Measurements from ENCODE around the gene TBC1D14. TPM values are rescaled to one million over a fixed set of nuclear protein-coding genes. Genes with fewer than 3 reads are reported as not detected.
A peak's percentile ranks its signal among the peaks of the same experiment; 100 is the strongest.
"Not testable (repeated sequence)": the region's sequence is repeated elsewhere in the genome, so short reads cannot be mapped to it uniquely, and the experiment has no call there.

Gene TBC1D14
- total RNA-seq, 1 experiment from 2014 or later = 50.2 TPM

GRCh38 chr4:7078025-7078424, 168.4 kb downstream of the TBC1D14 start:
- H3K18ac ChIP-seq (ENCODE audit: insufficient read length, low read depth, low read length) = no peak overlapping the region
- H3K14ac ChIP-seq (ENCODE audit: insufficient read depth, low read length) = no peak overlapping the region
- Mint-ChIP-seq H3K27me3 (ENCODE audit: low read depth) (peaks cover 55% of the 10 kb centered on the region), H3K4me1 (no peaks in the 10 kb centered on the region), H3K9me3 (peaks cover 12 to 15% of the 10 kb centered on the region in 2 experiments; a peak in 4 of 5 replicates), H3K27ac (no peak overlapping the region), H3K4me3 (no peak overlapping the region), H3K36me3 (ENCODE audit: insufficient read depth in 1 of 3, low read depth in 3 of 3) (no peaks in the 10 kb centered on the region; a peak in 1 of 7 replicates)
- H3K4me1 ChIP-seq (ENCODE audit: insufficient read depth, low read length) = no peaks in the 10 kb centered on the region
- no peak overlapping the region for H2BK5ac ChIP-seq (ENCODE audit: insufficient read length, low read length)
- no peak overlapping the region for H2BK120ac ChIP-seq (ENCODE audit: low read depth, low read length, poor library complexity, severe bottlenecking)
- WGBS (ENCODE audit: extremely low coverage, insufficient read length, low lambda C conversion rate) = no CpG with 5 or more reads among the region's 5 CpGs
- H2AFZ ChIP-seq (ENCODE audit: low read length) = no peak overlapping the region
- no peak overlapping the region for H2BK15ac ChIP-seq (ENCODE audit: low read depth, low read length)
- no peak overlapping the region for H3K9ac ChIP-seq (ENCODE audit: extremely low read depth, insufficient read length, low read length)
- H3K79me2 ChIP-seq (ENCODE audit: insufficient read depth, low read length) = no peaks in the 10 kb centered on the region
- H4K91ac ChIP-seq (ENCODE audit: insufficient read length, low read depth, low read length) = no peak overlapping the region
- H3K23ac ChIP-seq (ENCODE audit: insufficient read length, low read depth, low read length) = no peak overlapping the region
- H3K27ac ChIP-seq (ENCODE audit: insufficient read length, low read depth, low read length) = no peak overlapping the region
- no peak overlapping the region for H2BK12ac ChIP-seq (ENCODE audit: insufficient read length, low read depth, low read length)
- DNase-seq = no peak
- H3K79me1 ChIP-seq (ENCODE audit: insufficient read depth, low read depth, low read length, poor library complexity, severe bottlenecking) = no peaks in the 10 kb centered on the region
- H2BK20ac ChIP-seq (ENCODE audit: low read depth, low read length, poor library complexity, severe bottlenecking) = no peak overlapping the region
- no peak overlapping the region for H4K5ac ChIP-seq (ENCODE audit: insufficient read length, low read depth, low read length)
- no peak overlapping the region for H3K56ac ChIP-seq (ENCODE audit: insufficient read length, low read depth, low read length)
- H2AK5ac ChIP-seq (ENCODE audit: insufficient read length, low read length) = no peak overlapping the region
- TF ChIP-seq CTCF (conservative IDR thresholded peaks at IDR 0.05) = no peak
- no peaks in the 10 kb centered on the region for H3K9me3 ChIP-seq (ENCODE audit: control insufficient read depth, low read depth, low read length)
- H4K8ac ChIP-seq (replicated peaks; ENCODE audit: insufficient read length, low read depth, low read length) = no peak overlapping the region
- no peaks in the 10 kb centered on the region for H3K27me3 ChIP-seq (ENCODE audit: insufficient read depth, low read length)
- no peaks in the 10 kb centered on the region for H4K20me1 ChIP-seq (ENCODE audit: control insufficient read depth, insufficient read depth, insufficient read length)
- H3K4me2 ChIP-seq (ENCODE audit: insufficient read depth, insufficient read length, low read length) = no peak overlapping the region
- no peak overlapping the region for H3K4ac ChIP-seq (ENCODE audit: low read depth, low read length)
- no peaks in the 10 kb centered on the region for H3K23me2 ChIP-seq (ENCODE audit: insufficient read length, low read depth, low read length, poor library complexity, severe bottlenecking)
- H3T11ph ChIP-seq (ENCODE audit: low read length) = no peak overlapping the region

GRCh38 chr4:7079483-7079882, 169.9 kb downstream of the TBC1D14 start:
- not testable (repeated sequence) for H3K36me3 Mint-ChIP-seq (ENCODE audit: insufficient read depth in 1 of 3, low read depth in 3 of 3); H2BK5ac ChIP-seq (ENCODE audit: insufficient read length, low read length); H3K4ac ChIP-seq (ENCODE audit: low read depth, low read length); H3K4me1 Mint-ChIP-seq; H3K23me2 ChIP-seq (ENCODE audit: insufficient read length, low read depth, low read length, poor library complexity, severe bottlenecking); H3K27ac ChIP-seq (ENCODE audit: insufficient read length, low read depth, low read length); H3K79me1 ChIP-seq (ENCODE audit: insufficient read depth, low read depth, low read length, poor library complexity, severe bottlenecking); H2BK12ac ChIP-seq (ENCODE audit: insufficient read length, low read depth, low read length); H3K9ac ChIP-seq (ENCODE audit: extremely low read depth, insufficient read length, low read length); H3K4me2 ChIP-seq (ENCODE audit: insufficient read depth, insufficient read length, low read length); H3K14ac ChIP-seq (ENCODE audit: insufficient read depth, low read length); H3K4me1 ChIP-seq (ENCODE audit: insufficient read depth, low read length); H2AFZ ChIP-seq (ENCODE audit: low read length); H3K18ac ChIP-seq (ENCODE audit: insufficient read length, low read depth, low read length); H3K79me2 ChIP-seq (ENCODE audit: insufficient read depth, low read length); H2AK5ac ChIP-seq (ENCODE audit: insufficient read length, low read length); H4K8ac ChIP-seq (replicated peaks; ENCODE audit: insufficient read length, low read depth, low read length); H2BK15ac ChIP-seq (ENCODE audit: low read depth, low read length); H3K27me3 ChIP-seq (ENCODE audit: insufficient read depth, low read length); H4K5ac ChIP-seq (ENCODE audit: insufficient read length, low read depth, low read length); H3T11ph ChIP-seq (ENCODE audit: low read length); DNase-seq; H4K91ac ChIP-seq (ENCODE audit: insufficient read length, low read depth, low read length); H2BK20ac ChIP-seq (ENCODE audit: low read depth, low read length, poor library complexity, severe bottlenecking); H3K23ac ChIP-seq (ENCODE audit: insufficient read length, low read depth, low read length); H2BK120ac ChIP-seq (ENCODE audit: low read depth, low read length, poor library complexity, severe bottlenecking); H3K56ac ChIP-seq (ENCODE audit: insufficient read length, low read depth, low read length); H4K20me1 ChIP-seq (ENCODE audit: control insufficient read depth, insufficient read depth, insufficient read length); H3K27ac Mint-ChIP-seq; H3K9me3 ChIP-seq (ENCODE audit: control insufficient read depth, low read depth, low read length)
- H3K27me3 Mint-ChIP-seq (ENCODE audit: low read depth) = peaks cover 66% of the 10 kb centered on the region
- peak overlapping the region in 1 of 2 experiments; percentile 62; a peak in 1 of 5 replicates for H3K4me3 Mint-ChIP-seq
- peaks cover 12 to 15% of the 10 kb centered on the region in 2 experiments; a peak in 4 of 5 replicates for H3K9me3 Mint-ChIP-seq
